Measurements from ENCODE around the gene TEX28.

TEX28 gene

GRCh38 chrX:154332561-154332960 lies 37.6 kb upstream of the TEX28 start:
- Histone ChIP-seq H3K9ac (ENCODE audit: low read depth, low read length) (no peak overlapping the region), H2AFZ (ENCODE audit: low read depth, low read length) (no peak overlapping the region), H3K4me3 (ENCODE audit: low read depth in 1 of 2, low read length in 2 of 2) (no peak overlapping the region), H3K79me2 (ENCODE audit: insufficient read depth, low read length) (no peaks in the 10 kb centered on the region), H3K27ac (ENCODE audit: low read length) (no peak overlapping the region), H3K4me1 (ENCODE audit: insufficient read depth, low read length) (peaks cover 2% of the 10 kb centered on the region; the same call in 1 of the 2 replicates), H3K27me3 (ENCODE audit: insufficient read depth, low read length, poor library complexity) (no peaks in the 10 kb centered on the region), H3K36me3 (ENCODE audit: insufficient read depth, low read length) (no peaks in the 10 kb centered on the region), H4K20me1 (ENCODE audit: insufficient read depth, low read length) (no peaks in the 10 kb centered on the region), H3K4me2 (ENCODE audit: insufficient read depth, low read length) (no peak overlapping the region), H3K9me3 (ENCODE audit: insufficient read depth, low read length, severe bottlenecking) (no peaks in the 10 kb centered on the region)
- ATAC-seq (ENCODE audit: insufficient read depth, low read depth) (no peak), DNase-seq (no peak)
- TF ChIP-seq, protein P1, sequence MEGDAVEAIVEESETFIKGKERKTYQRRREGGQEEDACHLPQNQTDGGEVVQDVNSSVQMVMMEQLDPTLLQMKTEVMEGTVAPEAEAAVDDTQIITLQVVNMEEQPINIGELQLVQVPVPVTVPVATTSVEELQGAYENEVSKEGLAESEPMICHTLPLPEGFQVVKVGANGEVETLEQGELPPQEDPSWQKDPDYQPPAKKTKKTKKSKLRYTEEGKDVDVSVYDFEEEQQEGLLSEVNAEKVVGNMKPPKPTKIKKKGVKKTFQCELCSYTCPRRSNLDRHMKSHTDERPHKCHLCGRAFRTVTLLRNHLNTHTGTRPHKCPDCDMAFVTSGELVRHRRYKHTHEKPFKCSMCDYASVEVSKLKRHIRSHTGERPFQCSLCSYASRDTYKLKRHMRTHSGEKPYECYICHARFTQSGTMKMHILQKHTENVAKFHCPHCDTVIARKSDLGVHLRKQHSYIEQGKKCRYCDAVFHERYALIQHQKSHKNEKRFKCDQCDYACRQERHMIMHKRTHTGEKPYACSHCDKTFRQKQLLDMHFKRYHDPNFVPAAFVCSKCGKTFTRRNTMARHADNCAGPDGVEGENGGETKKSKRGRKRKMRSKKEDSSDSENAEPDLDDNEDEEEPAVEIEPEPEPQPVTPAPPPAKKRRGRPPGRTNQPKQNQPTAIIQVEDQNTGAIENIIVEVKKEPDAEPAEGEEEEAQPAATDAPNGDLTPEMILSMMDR (IDR thresholded peaks at IDR 0.05; ENCODE audit: borderline replicate concordance, extremely low read depth, low read length, poor library complexity, severe bottlenecking): no peak
- TF ChIP-seq EZH2 (IDR thresholded peaks at IDR 0.05; ENCODE audit: borderline replicate concordance, low read depth, low read length, severe bottlenecking): no peak

GRCh38 chrX:154329294-154329693 lies 34.4 kb upstream of the TEX28 start:
- Histone ChIP-seq H4K20me1 (ENCODE audit: insufficient read depth, low read length) (no peaks in the 10 kb centered on the region), H3K79me2 (ENCODE audit: insufficient read depth, low read length) (no peaks in the 10 kb centered on the region), H3K4me3 (ENCODE audit: low read depth in 1 of 2, low read length in 2 of 2) (no peak overlapping the region), H2AFZ (ENCODE audit: low read depth, low read length) (no peak overlapping the region), H3K9me3 (ENCODE audit: insufficient read depth, low read length, severe bottlenecking) (no peaks in the 10 kb centered on the region), H3K4me1 (ENCODE audit: insufficient read depth, low read length) (peaks cover 12% of the 10 kb centered on the region), H3K27ac (ENCODE audit: low read length) (no peak overlapping the region), H3K27me3 (ENCODE audit: insufficient read depth, low read length, poor library complexity) (no peaks in the 10 kb centered on the region), H3K36me3 (ENCODE audit: insufficient read depth, low read length) (no peaks in the 10 kb centered on the region), H3K9ac (ENCODE audit: low read depth, low read length) (no peak overlapping the region), H3K4me2 (ENCODE audit: insufficient read depth, low read length) (no peak overlapping the region)
- TF ChIP-seq EZH2 (IDR thresholded peaks at IDR 0.05; ENCODE audit: borderline replicate concordance, low read depth, low read length, severe bottlenecking): no peak
- TF ChIP-seq, protein P1 (IDR thresholded peaks at IDR 0.05; ENCODE audit: borderline replicate concordance, extremely low read depth, low read length, poor library complexity, severe bottlenecking): no peak
- DNase-seq: no peak
- no peak for ATAC-seq (ENCODE audit: insufficient read depth, low read depth)

DNA sequence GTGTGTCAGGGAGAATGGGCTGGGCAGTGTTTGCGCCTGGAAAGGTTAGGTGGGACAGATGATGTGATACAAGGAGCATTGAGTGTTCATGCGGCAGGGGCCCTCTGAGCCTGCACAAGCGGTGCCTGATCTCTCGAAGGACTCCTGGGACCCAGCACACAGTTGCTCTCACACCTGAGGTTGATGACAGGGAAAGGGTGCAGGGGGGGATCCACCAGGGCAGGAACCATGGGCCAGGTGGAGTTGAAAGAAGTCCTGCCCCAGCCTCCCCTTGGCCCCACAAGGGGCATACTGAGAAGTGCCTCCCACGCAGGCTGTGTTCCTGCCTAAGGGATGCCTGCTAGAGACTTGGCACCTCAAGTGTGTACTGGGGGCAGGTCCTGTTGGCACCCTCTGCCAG lies 33.7 kb upstream of the TEX28 start:
- H3K9ac ChIP-seq (ENCODE audit: low read depth, low read length): no peak overlapping the region
- no peak overlapping the region for H3K4me2 ChIP-seq (ENCODE audit: insufficient read depth, low read length)
- H3K27ac ChIP-seq (ENCODE audit: low read length): no peak overlapping the region
- TF ChIP-seq, protein P1 (IDR thresholded peaks at IDR 0.05; ENCODE audit: borderline replicate concordance, extremely low read depth, low read length, poor library complexity, severe bottlenecking): no peak
- TF ChIP-seq EZH2 (IDR thresholded peaks at IDR 0.05; ENCODE audit: borderline replicate concordance, low read depth, low read length, severe bottlenecking): no peak
- ATAC-seq (ENCODE audit: insufficient read depth, low read depth) (no peak), DNase-seq (no peak)
- no peaks in the 10 kb centered on the region for H4K20me1 ChIP-seq (ENCODE audit: insufficient read depth, low read length)
- no peak overlapping the region for H2AFZ ChIP-seq (ENCODE audit: low read depth, low read length)
- peaks cover 12% of the 10 kb centered on the region for H3K4me1 ChIP-seq (ENCODE audit: insufficient read depth, low read length)
- no peak overlapping the region for H3K4me3 ChIP-seq (ENCODE audit: low read depth in 1 of 2, low read length in 2 of 2)
- H3K79me2 ChIP-seq (ENCODE audit: insufficient read depth, low read length): no peaks in the 10 kb centered on the region
- no peaks in the 10 kb centered on the region for H3K27me3 ChIP-seq (ENCODE audit: insufficient read depth, low read length, poor library complexity)
- no peaks in the 10 kb centered on the region for H3K9me3 ChIP-seq (ENCODE audit: insufficient read depth, low read length, severe bottlenecking)
- no peaks in the 10 kb centered on the region for H3K36me3 ChIP-seq (ENCODE audit: insufficient read depth, low read length)
